ENCODE measurements around the gene ANAPC7. TPM values are rescaled to one million over a fixed set of nuclear protein-coding genes. Genes with fewer than 3 reads are reported as not detected.

ANAPC7 gene
- total and polyA plus RNA-seq, 9 of the 15 experiments (the other 6 are each of a cell fraction or from before 2014, with no cell fraction given) = 46.7 to 158 (median 109) TPM

DNA sequence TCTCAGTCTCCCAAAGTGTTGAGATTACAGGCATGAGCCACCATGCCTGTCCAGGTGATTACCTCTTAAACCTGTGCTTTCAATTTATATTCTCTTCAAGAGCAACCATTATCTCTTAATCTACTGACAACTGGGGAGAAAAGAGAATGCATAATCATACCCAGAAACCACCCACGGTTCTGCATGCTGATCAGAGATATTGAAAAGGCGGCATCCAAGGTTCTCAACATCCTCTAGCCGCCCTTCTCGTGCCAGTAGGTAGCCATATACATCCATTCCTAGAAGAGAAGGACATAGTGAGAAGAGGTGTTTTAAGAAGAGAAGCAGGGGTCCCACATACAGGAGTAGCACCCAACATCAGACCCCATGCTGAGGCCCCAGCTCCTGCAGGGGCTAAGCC is 20.8 kb downstream of the ANAPC7 start (continued):
- no peak for TF ChIP-seq SMARCB1 (IDR thresholded peaks at IDR 0.05; ENCODE audit: insufficient read length, low read depth)
- TF ChIP-seq CBX2 (IDR thresholded peaks at IDR 0.05; ENCODE audit: insufficient read depth, low read length, poor library complexity, severe bottlenecking) = no peak
- TF ChIP-seq, protein P1, sequence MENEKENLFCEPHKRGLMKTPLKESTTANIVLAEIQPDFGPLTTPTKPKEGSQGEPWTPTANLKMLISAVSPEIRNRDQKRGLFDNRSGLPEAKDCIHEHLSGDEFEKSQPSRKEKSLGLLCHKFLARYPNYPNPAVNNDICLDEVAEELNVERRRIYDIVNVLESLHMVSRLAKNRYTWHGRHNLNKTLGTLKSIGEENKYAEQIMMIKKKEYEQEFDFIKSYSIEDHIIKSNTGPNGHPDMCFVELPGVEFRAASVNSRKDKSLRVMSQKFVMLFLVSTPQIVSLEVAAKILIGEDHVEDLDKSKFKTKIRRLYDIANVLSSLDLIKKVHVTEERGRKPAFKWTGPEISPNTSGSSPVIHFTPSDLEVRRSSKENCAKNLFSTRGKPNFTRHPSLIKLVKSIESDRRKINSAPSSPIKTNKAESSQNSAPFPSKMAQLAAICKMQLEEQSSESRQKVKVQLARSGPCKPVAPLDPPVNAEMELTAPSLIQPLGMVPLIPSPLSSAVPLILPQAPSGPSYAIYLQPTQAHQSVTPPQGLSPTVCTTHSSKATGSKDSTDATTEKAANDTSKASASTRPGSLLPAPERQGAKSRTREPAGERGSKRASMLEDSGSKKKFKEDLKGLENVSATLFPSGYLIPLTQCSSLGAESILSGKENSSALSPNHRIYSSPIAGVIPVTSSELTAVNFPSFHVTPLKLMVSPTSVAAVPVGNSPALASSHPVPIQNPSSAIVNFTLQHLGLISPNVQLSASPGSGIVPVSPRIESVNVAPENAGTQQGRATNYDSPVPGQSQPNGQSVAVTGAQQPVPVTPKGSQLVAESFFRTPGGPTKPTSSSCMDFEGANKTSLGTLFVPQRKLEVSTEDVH (IDR thresholded peaks at IDR 0.05; ENCODE audit: low read depth, partially characterized antibody) = no peak

DNA sequence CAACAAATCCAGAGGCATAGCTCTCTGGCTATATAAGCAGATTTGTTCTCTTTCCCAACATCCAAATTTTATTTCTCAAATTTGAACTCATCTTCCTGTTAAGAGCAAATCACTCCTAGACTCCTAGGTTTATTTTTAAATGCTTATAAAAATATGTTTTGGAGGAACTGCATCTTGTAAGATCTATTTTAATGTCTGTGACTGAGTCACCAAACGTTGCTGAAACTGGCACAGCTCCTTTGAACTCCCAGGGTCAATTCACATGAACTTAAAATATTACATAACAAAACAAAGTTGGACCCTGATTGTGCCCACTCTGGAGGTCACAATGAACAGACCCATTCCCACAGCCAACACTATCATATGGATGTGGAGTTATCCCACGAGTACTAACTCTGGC is 23.9 kb downstream of the ANAPC7 start:
- Histone ChIP-seq H2AFZ (ENCODE audit: low read depth, low read length) (no peak overlapping the region), H3K79me2 (ENCODE audit: control insufficient read depth, insufficient read depth, low read length) (no peaks in the 10 kb centered on the region; the same call in 1 of the 3 replicates), H3K4me2 (ENCODE audit: insufficient read depth, low read length) (no peak overlapping the region), H3K27ac (ENCODE audit: extremely low read depth, low read depth, low read length) (no peak overlapping the region), H3K27me3 (ENCODE audit: control insufficient read depth in 2 of 2, insufficient read depth in 2 of 2, low read length in 2 of 2) (no peaks in the 10 kb centered on the region), H4K20me1 (replicated peaks; ENCODE audit: control insufficient read depth, insufficient read depth, low read length) (no peaks in the 10 kb centered on the region; the same call in 1 of the 2 replicates), H3K4me3 (no peak overlapping the region), H3K4me1 (replicated peaks in 1 of 2; ENCODE audit: control insufficient read depth in 2 of 2, insufficient read depth in 2 of 2, low read length in 2 of 2) (no peaks in the 10 kb centered on the region), H3K9ac (ENCODE audit: insufficient read depth in 1 of 2, low read depth in 2 of 2, low read length in 2 of 2) (no peak overlapping the region), H3K9me3 (replicated peaks; ENCODE audit: control insufficient read depth, insufficient read depth, low read depth, low read length) (no peaks in the 10 kb centered on the region), H3K9me1 (ENCODE audit: control insufficient read depth, insufficient read depth, low read length) (no peaks in the 10 kb centered on the region), H3K36me3 (ENCODE audit: control insufficient read depth, insufficient read depth, low read length) (peaks cover 85% of the 10 kb centered on the region)
- WGBS (ENCODE audit: insufficient coverage, low coverage, missing lambda C conversion rate) = 89% methylated on average over 2 of the region's 2 CpGs
- no TSS peak for BruUV-seq (replicated peaks)
- FAIRE-seq (no peak), DNase-seq (ENCODE audit: extremely low read depth in 1 of 4, low spot score in 3 of 4) (no peak), ATAC-seq (no peak)
- POLR2A ChIA-PET = interaction anchor here (0.9 kb wide), 1 partner anchor 9 kb away, joined by 6 read pairs; no protein-coding TSS in a partner anchor
- CTCF ChIA-PET (ENCODE audit: low intra/inter-chr PET ratio) = interaction anchor here (0.6 kb wide), 1 partner anchor 966 kb away, joined by 4 read pairs; no protein-coding TSS in a partner anchor
- in situ Hi-C loops (cut with MboI) = no loop called here
- intact Hi-C loops (cut with micrococcal nuclease) = no loop called here
- TF ChIP-seq ASH1L (IDR thresholded peaks at IDR 0.05; ENCODE audit: borderline replicate concordance, low read depth, partially characterized antibody) (no peak), COPS2 (conservative IDR thresholded peaks at IDR 0.05) (no peak), ZNF512 (tag; IDR thresholded peaks at IDR 0.05) (no peak), RBBP5 (IDR thresholded peaks at IDR 0.05; ENCODE audit: borderline replicate concordance, insufficient read depth, low read length, poor library complexity, severe bottlenecking) (no peak), HEY1 (CRISPR knock-in tag; IDR thresholded peaks at IDR 0.05; ENCODE audit: borderline replicate concordance) (no peak), GTF2A2 (tag; IDR thresholded peaks at IDR 0.05) (no peak), POLR2G (IDR thresholded peaks at IDR 0.05; ENCODE audit: low read depth, low read length) (no peak), HIVEP1 (CRISPR knock-in tag; IDR thresholded peaks at IDR 0.05) (no peak), BCL6 (CRISPR knock-in tag; IDR thresholded peaks at IDR 0.05) (no peak), BCOR (IDR thresholded peaks at IDR 0.05) (no peak), SMAD2 (IDR thresholded peaks at IDR 0.05; ENCODE audit: low read depth, low read length) (no peak), HNRNPL (IDR thresholded peaks at IDR 0.05; ENCODE audit: low read depth, low read length) (no peak), ZZZ3 (IDR thresholded peaks at IDR 0.05) (no peak), ZNF717 (CRISPR knock-in tag; IDR thresholded peaks at IDR 0.05) (no peak), NONO (IDR thresholded peaks at IDR 0.05; ENCODE audit: low read depth in 2 of 2, low read length in 1 of 2) (no peak), ATF7 (IDR thresholded peaks at IDR 0.05) (no peak), ZC3H8 (IDR thresholded peaks at IDR 0.05) (no peak)
